SK-N-MC (cell line): ENCODE measurements around the gene RGL1.

Experiments used
- EZH2 ChIP-seq: fragments of 200-600 bp; sonication (generic); IDR thresholded peaks from one replicate; pipeline ENCODE4 v1.6.1; 2017; ENCODE audit warnings: antibody characterized with exemption
- POLR2AphosphoS5 ChIP-seq: IDR thresholded peaks from 2 replicates; pipeline ENCODE4 v1.6.1; 2012; ENCODE audit warnings: mild to moderate bottlenecking, low read depth, low read length, borderline replicate concordance

DNA sequence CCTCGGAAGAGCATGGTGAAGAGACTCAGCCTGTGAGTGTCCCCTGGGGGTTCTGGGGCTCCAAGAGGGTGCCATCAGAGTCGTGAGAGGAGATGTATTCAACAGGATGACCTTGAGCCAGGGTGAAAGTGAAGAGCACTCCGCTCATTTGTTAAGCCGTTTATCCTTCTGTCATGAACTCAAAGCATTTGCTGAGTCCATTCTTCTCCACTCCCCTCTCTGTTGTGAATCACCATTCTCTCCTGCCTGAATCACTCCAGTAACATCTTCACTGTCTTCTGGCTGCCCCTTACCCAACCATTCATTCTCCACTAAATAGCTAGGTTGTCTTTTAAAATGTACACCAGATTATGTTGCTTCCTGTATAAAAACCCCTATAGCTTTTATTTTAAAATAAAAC is 102.2 kb downstream of the RGL1 start:
- TF ChIP-seq EZH2, result no peak
- no peak for TF ChIP-seq POLR2AphosphoS5
